ENCODE measurements around the gene KIF6.
"Not testable (repeated sequence)": the region's sequence is repeated elsewhere in the genome, so short reads cannot be mapped to it uniquely, and the experiment has no call there.

KIF6 gene

DNA sequence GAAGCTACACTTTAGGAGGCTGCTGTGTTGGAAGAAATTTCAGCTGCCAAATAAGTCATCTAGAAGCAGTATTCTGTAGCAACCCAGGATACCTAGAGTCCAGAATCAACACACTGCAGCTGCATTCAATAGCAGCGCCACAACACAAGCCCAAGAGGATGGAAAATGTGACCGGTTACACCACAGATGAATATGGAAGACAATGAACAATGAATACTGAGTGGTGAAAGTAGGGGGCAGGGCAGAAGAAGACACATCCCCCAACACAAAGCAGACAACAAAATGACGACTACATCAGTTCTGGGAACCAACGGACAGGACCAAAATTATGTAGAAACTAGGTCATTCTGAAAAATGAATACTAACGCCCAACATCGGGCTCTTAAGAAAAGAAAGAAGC lies 38.2 kb downstream of the KIF6 start:
- Histone ChIP-seq H3K4me1 (peaks cover 12% of the 10 kb centered on the region; the same call in 1 of the 2 replicates), H3K4me2 (no peak overlapping the region), H3K9ac (no peak overlapping the region), H4K20me1 (no peaks in the 10 kb centered on the region), H3K36me3 (no peaks in the 10 kb centered on the region), H3K27me3 (no peaks in the 10 kb centered on the region), H3K4me3 (no peak overlapping the region), H3K9me3 (no peaks in the 10 kb centered on the region), H3K27ac (no peak overlapping the region)
- no peak for TF ChIP-seq Cebpa-rat (IDR thresholded peaks at IDR 0.05)

DNA sequence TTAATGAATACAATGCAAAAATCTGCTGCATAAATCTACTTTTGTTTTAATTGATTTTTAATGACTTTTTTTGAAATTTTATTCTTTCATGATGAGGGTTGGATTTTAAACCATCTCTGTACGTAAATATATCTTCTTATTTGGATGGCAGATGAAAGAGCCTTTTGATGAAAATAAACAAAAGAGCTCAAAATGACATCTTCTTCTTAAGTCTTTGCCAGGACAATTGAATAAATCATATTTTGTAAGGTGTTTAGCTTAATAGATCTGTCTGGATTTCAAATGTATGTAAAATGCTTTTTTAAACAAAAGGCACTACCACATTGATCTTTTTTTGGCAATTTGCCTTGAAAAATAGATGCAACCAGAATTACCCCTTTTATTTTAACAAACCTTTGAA lies 39.3 kb downstream of the KIF6 start:
- H3K36me3 ChIP-seq = no peaks in the 10 kb centered on the region
- H3K27me3 ChIP-seq = no peaks in the 10 kb centered on the region
- H4K20me1 ChIP-seq = no peaks in the 10 kb centered on the region
- no peak overlapping the region for H3K4me2 ChIP-seq
- no peak overlapping the region for H3K9ac ChIP-seq
- no peaks in the 10 kb centered on the region for H3K9me3 ChIP-seq
- no peak for TF ChIP-seq Cebpa-rat (IDR thresholded peaks at IDR 0.05)
- no peak overlapping the region for H3K4me3 ChIP-seq
- peaks cover 12% of the 10 kb centered on the region; the same call in 1 of the 2 replicates for H3K4me1 ChIP-seq
- H3K27ac ChIP-seq = no peak overlapping the region

DNA sequence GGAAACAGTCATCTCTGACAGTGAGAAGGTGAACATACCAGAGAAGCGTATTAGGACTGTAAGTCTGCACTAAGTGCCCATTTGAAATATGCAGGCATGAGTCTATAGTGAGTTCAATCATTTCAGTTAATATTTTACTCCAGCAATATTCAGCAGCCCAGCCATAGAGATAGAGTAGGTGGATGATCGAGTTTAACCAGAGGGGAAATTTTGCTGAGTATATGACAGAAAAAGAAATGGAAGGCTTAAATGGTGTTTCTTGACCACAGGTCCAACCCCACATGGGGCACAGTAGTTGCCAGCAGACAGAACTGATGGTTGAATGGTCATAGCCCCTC lies 39.8 kb downstream of the KIF6 start:
- H3K4me2 ChIP-seq = no peak overlapping the region
- H3K9ac ChIP-seq = no peak overlapping the region
- no peaks in the 10 kb centered on the region for H3K36me3 ChIP-seq
- H3K4me1 ChIP-seq = peaks cover 12% of the 10 kb centered on the region; the same call in 1 of the 2 replicates
- H3K27me3 ChIP-seq = no peaks in the 10 kb centered on the region
- no peaks in the 10 kb centered on the region for H3K9me3 ChIP-seq
- H3K4me3 ChIP-seq = no peak overlapping the region
- TF ChIP-seq Cebpa-rat (IDR thresholded peaks at IDR 0.05) = no peak
- no peak overlapping the region for H3K27ac ChIP-seq
- H4K20me1 ChIP-seq = no peaks in the 10 kb centered on the region

DNA sequence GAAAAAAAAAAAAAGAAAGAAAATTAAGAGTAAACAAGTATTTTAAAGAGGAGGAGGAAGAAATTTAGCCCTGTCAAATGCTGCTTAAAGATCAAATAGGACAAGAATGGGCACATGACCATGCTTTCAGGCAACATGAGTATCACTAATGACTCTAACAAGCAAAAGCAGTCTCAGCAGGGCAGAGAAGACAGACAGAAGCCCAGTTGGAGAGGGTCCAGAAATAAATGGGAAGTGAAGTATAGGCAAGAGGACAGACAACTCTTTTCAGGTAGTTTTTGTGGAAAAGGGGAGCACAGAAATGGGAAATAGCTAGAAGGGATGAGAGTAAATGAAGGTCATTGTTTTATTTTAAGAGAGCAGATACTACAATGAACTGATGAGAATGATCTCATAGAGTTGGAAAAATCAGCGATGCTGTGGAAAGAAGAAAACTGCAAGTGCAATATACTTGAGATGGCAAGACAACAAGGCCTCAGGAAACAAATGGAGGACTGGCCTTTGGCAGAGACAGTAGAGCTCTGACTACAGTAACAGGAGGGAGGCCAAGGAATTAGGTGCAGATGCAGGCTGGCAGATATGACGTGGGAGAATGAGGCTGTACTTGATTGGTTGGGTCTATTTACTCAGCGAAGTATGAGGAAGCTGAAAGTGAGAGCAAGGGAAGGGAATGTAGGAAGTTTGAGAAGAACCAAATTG lies 40.3 kb downstream of the KIF6 start:
- no peaks in the 10 kb centered on the region for H3K27me3 ChIP-seq
- H3K27ac ChIP-seq = no peak overlapping the region
- H3K9me3 ChIP-seq = no peaks in the 10 kb centered on the region
- no peaks in the 10 kb centered on the region for H3K36me3 ChIP-seq
- H4K20me1 ChIP-seq = no peaks in the 10 kb centered on the region
- no peak overlapping the region for H3K9ac ChIP-seq
- no peak for TF ChIP-seq Cebpa-rat (IDR thresholded peaks at IDR 0.05)
- no peak overlapping the region for H3K4me3 ChIP-seq
- peaks cover 12% of the 10 kb centered on the region; the same call in 1 of the 2 replicates for H3K4me1 ChIP-seq
- no peak overlapping the region for H3K4me2 ChIP-seq

DNA sequence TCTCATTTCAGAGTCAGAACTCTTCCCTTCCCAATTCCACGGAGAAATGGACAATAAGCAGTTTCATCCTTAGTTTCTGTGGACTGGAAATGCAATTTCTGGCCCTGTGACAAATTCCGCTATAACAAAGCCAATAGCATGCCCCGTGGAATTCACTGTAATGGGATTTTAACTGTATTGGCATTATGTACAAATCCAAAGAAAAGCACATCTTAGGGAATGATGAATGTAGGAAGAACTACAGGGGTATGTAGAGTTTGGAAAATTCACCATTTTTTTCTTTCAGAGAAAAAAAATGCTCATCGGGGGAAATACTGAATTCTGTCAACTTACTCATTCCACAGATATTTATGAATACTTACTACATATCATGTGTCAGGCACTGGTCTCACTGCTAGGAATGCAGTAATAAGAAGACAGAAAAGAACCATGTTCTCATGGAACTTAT lies 43.5 kb downstream of the KIF6 start:
- Histone ChIP-seq H4K20me1 (no peaks in the 10 kb centered on the region), H3K27me3 (no peaks in the 10 kb centered on the region), H3K4me2 (no peak overlapping the region), H3K9ac (no peak overlapping the region), H3K36me3 (no peaks in the 10 kb centered on the region), H3K4me1 (no peaks in the 10 kb centered on the region), H3K4me3 (no peak overlapping the region), H3K27ac (no peak overlapping the region), H3K9me3 (no peaks in the 10 kb centered on the region)
- TF ChIP-seq Cebpa-rat (IDR thresholded peaks at IDR 0.05) = no peak

DNA sequence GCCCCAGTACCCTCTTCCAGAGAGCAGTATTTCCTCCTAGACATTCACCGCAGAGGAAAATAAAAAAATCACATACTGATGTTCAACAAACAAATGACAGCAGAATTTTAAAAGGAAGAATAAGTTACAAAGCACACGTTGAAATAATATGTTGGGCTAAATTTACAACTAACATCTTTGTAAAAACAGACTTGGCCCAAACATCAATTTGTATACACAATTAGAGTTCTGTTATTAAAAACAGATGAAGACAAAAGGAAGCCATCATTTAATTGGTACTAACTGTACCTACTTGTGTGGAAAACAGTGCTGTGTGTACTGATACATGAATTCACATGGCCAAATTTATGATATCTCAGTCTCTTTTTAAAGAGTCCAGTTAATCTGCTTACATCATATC lies 46.3 kb downstream of the KIF6 start:
- no peak overlapping the region for H3K4me3 ChIP-seq
- H3K4me1 ChIP-seq = no peaks in the 10 kb centered on the region
- H3K9ac ChIP-seq = no peak overlapping the region
- H3K27me3 ChIP-seq = no peaks in the 10 kb centered on the region
- H3K9me3 ChIP-seq = no peaks in the 10 kb centered on the region
- H3K27ac ChIP-seq = no peak overlapping the region
- no peaks in the 10 kb centered on the region for H4K20me1 ChIP-seq
- H3K4me2 ChIP-seq = no peak overlapping the region
- no peak for TF ChIP-seq Cebpa-rat (IDR thresholded peaks at IDR 0.05)
- no peaks in the 10 kb centered on the region for H3K36me3 ChIP-seq

DNA sequence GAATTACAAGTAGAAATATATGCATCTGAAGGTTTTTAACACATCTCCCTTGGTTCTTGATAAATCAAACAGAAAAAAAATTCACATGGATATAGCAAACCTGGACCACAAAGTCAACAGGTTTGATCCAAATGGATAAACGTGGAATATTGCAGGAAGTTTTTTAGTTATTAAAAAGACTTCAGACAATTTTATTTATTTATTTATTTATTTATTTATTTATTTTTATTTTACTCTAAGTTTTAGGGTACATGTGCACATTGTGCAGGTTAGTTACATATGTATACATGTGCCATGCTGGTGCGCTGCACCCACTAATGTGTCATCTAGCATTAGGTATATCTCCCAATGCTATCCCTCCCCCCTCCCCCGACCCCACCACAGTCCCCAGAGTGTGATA lies 47.9 kb downstream of the KIF6 start:
- H3K9ac ChIP-seq, H3K4me3 ChIP-seq, H3K27ac ChIP-seq, H3K4me2 ChIP-seq, H4K20me1 ChIP-seq, H3K9me3 ChIP-seq, H3K27me3 ChIP-seq, H3K36me3 ChIP-seq, H3K4me1 ChIP-seq: not testable (repeated sequence)

DNA sequence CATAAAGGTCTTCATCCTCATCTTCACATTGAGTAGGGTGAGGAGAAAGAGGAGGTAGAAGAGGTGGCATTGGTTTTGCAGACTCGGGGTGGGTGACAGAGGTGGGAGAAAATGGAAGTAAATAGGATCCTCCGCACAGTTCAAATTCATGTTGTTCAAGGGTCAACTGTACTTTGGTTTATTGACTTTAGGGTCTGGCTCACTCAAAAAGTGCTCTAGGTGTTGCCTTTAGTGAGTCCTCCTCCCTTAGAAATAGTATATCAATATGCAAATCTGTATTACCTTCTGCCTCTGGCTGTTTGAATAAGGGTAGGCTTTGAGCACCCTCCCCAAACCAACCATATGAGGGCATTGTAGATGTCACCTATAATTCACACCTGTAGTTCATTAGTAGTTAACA lies 54.7 kb downstream of the KIF6 start:
- Histone ChIP-seq H3K4me2 (no peak overlapping the region), H3K27ac (no peak overlapping the region), H3K36me3 (no peaks in the 10 kb centered on the region), H3K9ac (no peak overlapping the region), H3K4me1 (peaks cover 7% of the 10 kb centered on the region; the same call in 1 of the 2 replicates), H3K27me3 (no peaks in the 10 kb centered on the region), H3K9me3 (peaks cover 9% of the 10 kb centered on the region; the same call in 1 of the 2 replicates), H4K20me1 (no peaks in the 10 kb centered on the region), H3K4me3 (no peak overlapping the region)
- TF ChIP-seq Cebpa-rat (IDR thresholded peaks at IDR 0.05) = no peak

DNA sequence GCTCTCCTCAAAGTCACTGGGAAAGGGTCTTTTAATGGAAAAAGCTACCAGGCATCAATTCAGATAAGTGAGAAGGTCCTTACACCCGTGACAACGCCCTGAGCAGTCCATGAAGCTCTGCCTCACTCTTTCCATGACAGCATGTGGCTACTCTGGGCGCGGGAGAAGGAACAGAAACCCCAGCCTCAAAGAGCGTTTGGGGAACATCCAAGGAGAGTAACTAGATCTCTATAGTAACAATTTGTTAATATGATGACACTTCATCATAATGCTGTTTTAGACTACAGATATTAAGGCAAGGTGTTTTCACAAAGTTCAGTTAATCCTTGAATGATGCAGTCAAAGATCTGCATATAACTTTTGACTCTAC lies 55.2 kb downstream of the KIF6 start:
- no peaks in the 10 kb centered on the region for H3K36me3 ChIP-seq
- H3K27ac ChIP-seq = no peak overlapping the region
- H3K4me2 ChIP-seq = no peak overlapping the region
- H3K27me3 ChIP-seq = no peaks in the 10 kb centered on the region
- no peaks in the 10 kb centered on the region for H4K20me1 ChIP-seq
- H3K4me3 ChIP-seq = no peak overlapping the region
- H3K9me3 ChIP-seq = peaks cover 9% of the 10 kb centered on the region; the same call in 1 of the 2 replicates
- no peak overlapping the region for H3K9ac ChIP-seq
- peaks cover 7% of the 10 kb centered on the region; the same call in 1 of the 2 replicates for H3K4me1 ChIP-seq
- TF ChIP-seq Cebpa-rat (IDR thresholded peaks at IDR 0.05) = no peak

DNA sequence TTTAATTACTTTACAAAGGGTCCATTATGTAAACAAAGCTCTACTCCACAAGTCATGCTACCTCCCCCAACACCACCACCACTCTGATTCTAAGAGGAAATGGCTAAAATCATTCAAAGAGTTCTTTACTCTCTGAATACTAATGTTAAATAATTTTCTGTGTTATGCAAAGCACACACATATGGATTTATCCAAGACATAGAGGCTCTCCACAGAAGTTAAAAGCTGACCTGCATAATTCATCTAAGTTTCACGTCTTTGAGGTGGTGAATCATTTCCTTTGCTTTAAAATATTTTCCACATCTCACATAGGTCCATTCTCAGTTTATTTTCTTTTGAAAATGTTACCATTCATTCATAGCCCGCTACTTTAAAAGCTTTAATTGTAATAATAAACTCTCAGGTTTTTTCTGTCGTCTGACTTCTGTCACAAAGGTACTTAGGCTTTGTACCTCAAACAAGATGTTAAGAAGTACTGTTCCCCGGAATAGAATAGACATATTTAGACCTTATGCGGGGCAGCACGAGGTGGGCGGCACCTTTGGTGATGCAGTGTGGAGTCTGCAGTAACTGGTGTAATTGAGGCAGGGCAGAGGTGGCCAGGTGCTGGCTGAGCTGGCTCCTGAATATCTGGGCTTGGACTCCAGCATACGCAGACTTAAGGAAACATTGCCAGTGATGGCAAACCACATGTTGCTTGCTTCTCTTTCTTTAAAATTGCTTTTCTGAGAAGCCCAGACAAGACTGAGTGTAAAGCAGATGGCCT lies 55.8 kb downstream of the KIF6 start:
- H3K9ac ChIP-seq = no peak overlapping the region
- TF ChIP-seq Cebpa-rat (IDR thresholded peaks at IDR 0.05) = no peak

More for the DNA sequence above, 55.8 kb downstream of the KIF6 start:
- H3K4me3 ChIP-seq = no peak overlapping the region
- no peaks in the 10 kb centered on the region for H3K27me3 ChIP-seq
- no peaks in the 10 kb centered on the region for H3K36me3 ChIP-seq
- no peak overlapping the region for H3K27ac ChIP-seq
- no peaks in the 10 kb centered on the region for H4K20me1 ChIP-seq
- H3K4me1 ChIP-seq = peaks cover 7% of the 10 kb centered on the region; the same call in 1 of the 2 replicates
- peaks cover 9% of the 10 kb centered on the region; the same call in 1 of the 2 replicates for H3K9me3 ChIP-seq
- no peak overlapping the region for H3K4me2 ChIP-seq
